Endothelial cell of umbilical vein (primary cell): Measurements from ENCODE around the gene XPOT. TPM values are rescaled to one million over a fixed set of nuclear protein-coding genes. Genes with fewer than 3 reads are reported as not detected.

ENCODE experiments used
- BruUV-seq: library from RNA; stranded (reverse); fragments of 400-500 nt; replicated peaks from 2 replicates; lab custom pipeline; 2021; lab: Mats Ljungman, UMichigan
- CTCF ChIA-PET: fragments of 300-600, 350-600 bp; sonication (Branson Sonifier 250); formaldehyde crosslinking; loops from one replicate; lab custom pipeline; 2021; ENCODE audit warnings: antibody characterized with exemption, inconsistent platforms; lab: Charles Lee
- POLR2A ChIA-PET: fragments of 300-600, 350-600 bp; sonication (Branson Sonifier 250); formaldehyde crosslinking; loops from one replicate; lab custom pipeline; 2021; ENCODE audit warnings: antibody characterized with exemption, inconsistent platforms; lab: Charles Lee
- DNase-seq: peaks from one replicate; pipeline ENCODE4 v3.0.0-alpha.2; 2011; ENCODE audit warnings: low read depth, low spot score
- FAIRE-seq: peaks from 2 replicates; lab custom pipeline; 2011; peaks lifted over from hg19 to GRCh38; lab: Jason Lieb, UNC
- H2AFZ ChIP-seq: 2 replicates; pipeline ENCODE4 v1.6.0; 2012; ENCODE audit warnings: low read depth, low read length, control low read depth, inconsistent platforms
- H3K27ac ChIP-seq: 2 replicates; pipeline ENCODE4 v1.5.1; 2011; ENCODE audit warnings: low read depth, mild to moderate bottlenecking, control low read depth, low read length, moderate library complexity; ENCODE audit not compliant: insufficient read depth
- H3K27me3 ChIP-seq, 2 experiments: 2 replicates each; pipeline versions ENCODE4 v1.6.0 to v1.6.1; 2011; ENCODE audit warnings: low read length in 2 of 2, mixed read lengths in 1 of 2; ENCODE audit not compliant: control insufficient read depth in 2 of 2, insufficient read depth in 2 of 2
- H3K36me3 ChIP-seq, 2 experiments: 2 replicates in 1 of 2; 3 replicates in 1 of 2; pipeline ENCODE4 v1.5.1; 2011; ENCODE audit warnings: low read length in 2 of 2, mild to moderate bottlenecking in 1 of 2, moderate library complexity in 1 of 2; ENCODE audit not compliant: control insufficient read depth in 2 of 2, insufficient read depth in 2 of 2; ENCODE audit errors: extremely low read depth in 1 of 2
- H3K4me1 ChIP-seq: 3 replicates; pipeline ENCODE4 v1.5.1; 2011; ENCODE audit warnings: mild to moderate bottlenecking, low read length; ENCODE audit not compliant: control insufficient read depth, insufficient read depth; ENCODE audit errors: extremely low read depth
- H3K4me2 ChIP-seq: 2 replicates; pipeline ENCODE4 v1.6.1; 2011; ENCODE audit warnings: low read length, control low read depth, mixed read lengths; ENCODE audit not compliant: insufficient read depth
- H3K4me3 ChIP-seq, 3 experiments: fragments of 200-600 bp in 1 of 3; sonication (generic), shearing (Covaris generic) in 1 of 3; replicated peaks in 1 of 3; 2 replicates each; pipeline ENCODE4 v1.5.1; 2011 to 2016; ENCODE audit warnings: control low read depth in 3 of 3, low read length in 3 of 3, mild to moderate bottlenecking in 2 of 3, inconsistent platforms in 1 of 3, low read depth in 1 of 3, moderate library complexity in 1 of 3; ENCODE audit not compliant: insufficient read depth in 1 of 3
- H3K79me2 ChIP-seq: 2 replicates; pipeline ENCODE4 v1.6.0; 2012; ENCODE audit warnings: low read length, inconsistent platforms; ENCODE audit not compliant: control insufficient read depth, insufficient read depth
- H3K9ac ChIP-seq: replicated peaks from 2 replicates; pipeline ENCODE3; 2011; ENCODE audit warnings: low read length, control low read depth; ENCODE audit not compliant: insufficient read depth; ENCODE audit errors: extremely low read depth
- H3K9me1 ChIP-seq: replicated peaks from 3 replicates; pipeline ENCODE4 v1.6.0; 2011; ENCODE audit warnings: mild to moderate bottlenecking, low read length; ENCODE audit not compliant: control insufficient read depth, insufficient read depth; ENCODE audit errors: extremely low read depth
- H3K9me3 ChIP-seq: replicated peaks from 2 replicates; pipeline ENCODE4 v1.5.1; 2012; ENCODE audit warnings: low read length, inconsistent platforms; ENCODE audit not compliant: control insufficient read depth, insufficient read depth
- H4K20me1 ChIP-seq: replicated peaks from 2 replicates; pipeline ENCODE3; 2011; ENCODE audit warnings: mild to moderate bottlenecking, low read length; ENCODE audit not compliant: control insufficient read depth, insufficient read depth; ENCODE audit errors: extremely low read depth
- EZH2 ChIP-seq: IDR thresholded peaks from 2 replicates; pipeline ENCODE4 v1.6.1; 2012; ENCODE audit warnings: borderline replicate concordance, low read depth, mild to moderate bottlenecking, moderate library complexity, low read length, inconsistent platforms; ENCODE audit not compliant: severe bottlenecking
- FOS ChIP-seq: IDR thresholded peaks from 2 replicates; pipeline ENCODE4 v1.6.1; 2011; ENCODE audit warnings: mild to moderate bottlenecking, low read length, moderate library complexity, borderline replicate concordance; ENCODE audit not compliant: insufficient read depth
- GATA2 ChIP-seq: IDR thresholded peaks from 2 replicates; pipeline ENCODE4 v1.7.0; 2011; ENCODE audit warnings: low read depth, mild to moderate bottlenecking, moderate library complexity, mixed read lengths, low read length; ENCODE audit not compliant: insufficient read length, insufficient read depth
- JUN ChIP-seq: IDR thresholded peaks from 2 replicates; pipeline ENCODE4 v1.6.1; 2011; ENCODE audit warnings: borderline replicate concordance, low read depth; ENCODE audit not compliant: insufficient read length, insufficient read depth
- MYC ChIP-seq: IDR thresholded peaks from one replicate; pipeline ENCODE4 v1.6.1; 2011; ENCODE audit warnings: mild to moderate bottlenecking, low read depth, low read length
- POLR2A ChIP-seq: IDR thresholded peaks from 2 replicates; pipeline ENCODE4 v1.6.1; 2012; ENCODE audit warnings: low read depth, mild to moderate bottlenecking, control low read depth, low read length
- POLR2AphosphoS5 ChIP-seq: IDR thresholded peaks from 2 replicates; pipeline ENCODE4 v1.6.1; 2012; ENCODE audit warnings: low read depth, mild to moderate bottlenecking, control low read depth, low read length, moderate library complexity; ENCODE audit not compliant: insufficient read depth
- dilution Hi-C: fragments of 300-500 bp; cut with MboI; formaldehyde crosslinking; loops from one replicate; pipeline ENCODE4 v1.15.0; 2019; ENCODE audit warnings: low sequenced_read_pairs; ENCODE audit not compliant: extremely low pct_ligation_motif_present
- intact Hi-C: fragments of 100-400 bp; cut with micrococcal nuclease; formaldehyde crosslinking; loops from one replicate; pipeline ENCODE4 v1.10.0; 2022
- polyA plus RNA-seq, 4 experiments: library from polyadenylated mRNA; depleted of rRNA in 3 of 4; stranded (reverse) in 3 of 4; unstranded in 1 of 4; fragments of >200 nt; gene quantifications; 2 replicates each; pipeline versions ENCODE4 v1.2.1 to v1.2.3, GENCODE V29; 2011 to 2012; ENCODE audit warnings: missing spikeins in 1 of 4
- total RNA-seq: library from RNA; stranded (reverse); gene quantifications from 2 replicates; pipeline ENCODE4 v1.2.3, GENCODE V29; 2021
- TF ChIP-seq, protein P1 (sequence below): IDR thresholded peaks from 2 replicates; pipeline ENCODE4 v1.6.1; 2011; ENCODE audit not compliant: insufficient read depth, insufficient read length
- TF ChIP-seq, protein P2 (sequence below), 2 donors: IDR thresholded peaks; 1 replicate in 1 of 2; 2 replicates in 1 of 2; pipeline ENCODE4 v1.5.1; 2011; ENCODE audit warnings: low read length in 2 of 2, mild to moderate bottlenecking in 2 of 2, moderate library complexity in 2 of 2, control low read depth in 1 of 2, inconsistent platforms in 1 of 2, low read depth in 1 of 2; ENCODE audit not compliant: insufficient read depth in 1 of 2; ENCODE audit errors: extremely low read depth in 1 of 2

XPOT gene
- total and polyA plus RNA-seq, 2 donors (not counting 3 experiments of a cell fraction or from before 2014, with no cell fraction given): 21.9 to 88.9 TPM

DNA sequence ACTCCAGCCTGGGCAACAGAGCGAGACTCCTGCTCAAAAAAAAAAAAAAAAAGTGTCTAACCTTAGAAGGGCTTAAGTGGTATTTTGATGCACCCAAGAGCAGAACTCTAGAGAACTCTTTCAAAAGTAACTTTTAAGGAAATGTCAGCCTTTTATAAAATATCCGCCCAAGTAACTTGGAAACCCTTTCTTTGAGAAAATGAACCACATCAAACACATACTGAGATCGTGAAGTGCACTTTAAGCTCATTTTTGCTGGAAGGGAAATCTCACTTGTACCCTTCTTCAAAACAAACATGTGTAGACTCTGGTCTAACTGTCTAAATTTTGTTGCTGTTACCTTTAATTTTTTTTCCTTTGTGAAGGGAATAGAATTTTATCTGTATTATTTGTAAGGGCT is 19.2 kb upstream of the XPOT start:
- H3K9me3 ChIP-seq: no peaks in the 10 kb centered on the region
- dilution Hi-C loops: no loop called here
- FAIRE-seq (no peak), DNase-seq (no peak)
- H2AFZ ChIP-seq: no peak overlapping the region
- H4K20me1 ChIP-seq: no peaks in the 10 kb centered on the region
- BruUV-seq: no TSS peak
- H3K4me3 ChIP-seq: no peak overlapping the region
- no peak overlapping the region for H3K27ac ChIP-seq
- H3K27me3 ChIP-seq: peaks cover 2 to 3% of the 10 kb centered on the region in 2 experiments
- ChIA-PET POLR2A (no interaction called here), CTCF (no interaction called here)
- no peaks in the 10 kb centered on the region for H3K79me2 ChIP-seq
- TF ChIP-seq MYC: no peak
- no peak for TF ChIP-seq POLR2A
- TF ChIP-seq JUN: no peak
- no peak for TF ChIP-seq POLR2AphosphoS5
- TF ChIP-seq FOS: no peak
- TF ChIP-seq EZH2: no peak
- TF ChIP-seq, protein P1, sequence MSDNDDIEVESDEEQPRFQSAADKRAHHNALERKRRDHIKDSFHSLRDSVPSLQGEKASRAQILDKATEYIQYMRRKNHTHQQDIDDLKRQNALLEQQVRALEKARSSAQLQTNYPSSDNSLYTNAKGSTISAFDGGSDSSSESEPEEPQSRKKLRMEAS: no peak
- TF ChIP-seq, protein P2, sequence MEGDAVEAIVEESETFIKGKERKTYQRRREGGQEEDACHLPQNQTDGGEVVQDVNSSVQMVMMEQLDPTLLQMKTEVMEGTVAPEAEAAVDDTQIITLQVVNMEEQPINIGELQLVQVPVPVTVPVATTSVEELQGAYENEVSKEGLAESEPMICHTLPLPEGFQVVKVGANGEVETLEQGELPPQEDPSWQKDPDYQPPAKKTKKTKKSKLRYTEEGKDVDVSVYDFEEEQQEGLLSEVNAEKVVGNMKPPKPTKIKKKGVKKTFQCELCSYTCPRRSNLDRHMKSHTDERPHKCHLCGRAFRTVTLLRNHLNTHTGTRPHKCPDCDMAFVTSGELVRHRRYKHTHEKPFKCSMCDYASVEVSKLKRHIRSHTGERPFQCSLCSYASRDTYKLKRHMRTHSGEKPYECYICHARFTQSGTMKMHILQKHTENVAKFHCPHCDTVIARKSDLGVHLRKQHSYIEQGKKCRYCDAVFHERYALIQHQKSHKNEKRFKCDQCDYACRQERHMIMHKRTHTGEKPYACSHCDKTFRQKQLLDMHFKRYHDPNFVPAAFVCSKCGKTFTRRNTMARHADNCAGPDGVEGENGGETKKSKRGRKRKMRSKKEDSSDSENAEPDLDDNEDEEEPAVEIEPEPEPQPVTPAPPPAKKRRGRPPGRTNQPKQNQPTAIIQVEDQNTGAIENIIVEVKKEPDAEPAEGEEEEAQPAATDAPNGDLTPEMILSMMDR (IDR thresholded peaks at IDR 0.05; ENCODE audit: extremely low read depth in 1 of 2, insufficient read depth in 1 of 2, low read depth in 1 of 2, low read length in 2 of 2): no peak
- TF ChIP-seq GATA2: no peak
- H3K9me1 ChIP-seq: no peaks in the 10 kb centered on the region
- H3K9ac ChIP-seq: no peak overlapping the region
- no peaks in the 10 kb centered on the region for H3K36me3 ChIP-seq
- H3K4me2 ChIP-seq: no peak overlapping the region
- intact Hi-C loops: no loop called here
- H3K4me1 ChIP-seq: no peaks in the 10 kb centered on the region
